Lower lobe of right lung (tissue), 2 donors: Measurements from ENCODE around the gene PLA2G4A. TPM values are rescaled to one million over a fixed set of nuclear protein-coding genes. Genes with fewer than 3 reads are reported as not detected.

Experiments used
- ATAC-seq, 2 donors: fragments of 200-7000 bp; cut with Tn5 transposase; one replicate each; pipeline ENCODE4 v1.9.1; 2020 to 2022; ENCODE audit warnings: mild to moderate bottlenecking in 2 of 2, moderate library complexity in 2 of 2
- DNase-seq: peaks from one replicate; pipeline ENCODE4 v3.0.0-alpha.2; 2020
- H3K27ac ChIP-seq: fragments of 200-600 bp; one replicate; pipeline ENCODE4 v1.8.0; 2022
- H3K27me3 ChIP-seq: fragments of 200-600 bp; one replicate; pipeline ENCODE4 v1.8.0; 2022; ENCODE audit warnings: low read depth
- H3K36me3 ChIP-seq: fragments of 200-600 bp; one replicate; pipeline ENCODE4 v1.8.0; 2022; ENCODE audit warnings: mild to moderate bottlenecking
- H3K4me1 ChIP-seq: fragments of 200-600 bp; one replicate; pipeline ENCODE4 v1.8.0; 2022
- H3K4me3 ChIP-seq: fragments of 200-600 bp; one replicate; pipeline ENCODE4 v1.8.0; 2022; ENCODE audit warnings: mild to moderate bottlenecking
- H3K9me3 ChIP-seq: fragments of 200-600 bp; one replicate; pipeline ENCODE4 v1.8.0; 2022
- CTCF ChIP-seq: fragments of 200-600 bp; IDR thresholded peaks from one replicate; pipeline ENCODE4 v1.8.0; 2022; ENCODE audit warnings: antibody characterized with exemption, mild to moderate bottlenecking
- intact Hi-C: fragments of 100-400 bp; cut with DNase I; formaldehyde crosslinking; loops from one replicate; pipeline ENCODE4 v1.11.0; 2022
- total RNA-seq: library from RNA; stranded (reverse); fragmentation: NEBNext Ultra II Directional; extraction: Animal tissue kit (Norgen Biotek cat#: 25700); gene quantifications from one replicate; pipeline ENCODE4 v1.2.1, GENCODE V29; 2021
- donor health status: DM: no; HTN: yes; CAD: no; lungs with severe emphysema.

The PLA2G4A gene
- total RNA-seq, 1 donor from 2014 or later = 10.1 TPM

GRCh38 chr1:186888367-186888766 lies 59.6 kb downstream of the PLA2G4A start:
- no peak for TF ChIP-seq CTCF
- no peak for ATAC-seq
- no peak overlapping the region for H3K4me3 ChIP-seq
- no peaks in the 10 kb centered on the region for H3K36me3 ChIP-seq
- no peaks in the 10 kb centered on the region for H3K27me3 ChIP-seq
- no peak overlapping the region for H3K27ac ChIP-seq
- H3K9me3 ChIP-seq = no peaks in the 10 kb centered on the region
- H3K4me1 ChIP-seq = no peaks in the 10 kb centered on the region
- intact Hi-C loops = no loop called here
- DNase-seq = no peak

- H3K27me3 ChIP-seq = no peaks in the 10 kb centered on the region
- no peak overlapping the region for H3K4me3 ChIP-seq
- H3K9me3 ChIP-seq = no peaks in the 10 kb centered on the region
- no peaks in the 10 kb centered on the region for H3K36me3 ChIP-seq
- intact Hi-C loops = no loop called here
- no peak for DNase-seq
- H3K27ac ChIP-seq = no peak overlapping the region
- no peak for TF ChIP-seq CTCF
- no peak for ATAC-seq
- no peaks in the 10 kb centered on the region for H3K4me1 ChIP-seq
Observed at GRCh38 chr1:186892936-186893335, 64.2 kb downstream of the PLA2G4A start.

- TF ChIP-seq CTCF = no peak
- Histone ChIP-seq H3K27ac (no peak overlapping the region), H3K27me3 (no peaks in the 10 kb centered on the region), H3K36me3 (no peaks in the 10 kb centered on the region), H3K9me3 (no peaks in the 10 kb centered on the region), H3K4me1 (no peaks in the 10 kb centered on the region), H3K4me3 (no peak overlapping the region)
- intact Hi-C loops = no loop called here
- DNase-seq (no peak), ATAC-seq (no peak)
Observed at GRCh38 chr1:186894415-186894814, 65.7 kb downstream of the PLA2G4A start.

- DNase-seq (no peak), ATAC-seq (no peak)
- no peak for TF ChIP-seq CTCF
- H3K4me1 ChIP-seq = no peaks in the 10 kb centered on the region
- H3K9me3 ChIP-seq = no peaks in the 10 kb centered on the region
- H3K36me3 ChIP-seq = no peaks in the 10 kb centered on the region
- no peak overlapping the region for H3K27ac ChIP-seq
- H3K4me3 ChIP-seq = no peak overlapping the region
- intact Hi-C loops = no loop called here
- H3K27me3 ChIP-seq = no peaks in the 10 kb centered on the region
Observed at GRCh38 chr1:186896211-186896610, 67.5 kb downstream of the PLA2G4A start.

GRCh38 chr1:186897008-186897407 lies 68.3 kb downstream of the PLA2G4A start:
- DNase-seq (no peak), ATAC-seq (no peak)
- Histone ChIP-seq H3K9me3 (no peaks in the 10 kb centered on the region), H3K36me3 (no peaks in the 10 kb centered on the region), H3K4me1 (no peaks in the 10 kb centered on the region), H3K27ac (no peak overlapping the region), H3K27me3 (no peaks in the 10 kb centered on the region), H3K4me3 (no peak overlapping the region)
- TF ChIP-seq CTCF = no peak
- intact Hi-C loops = no loop called here

- no peak for DNase-seq
Observed at GRCh38 chr1:186899577-186899976, 70.8 kb downstream of the PLA2G4A start.

More at GRCh38 chr1:186899577-186899976, 70.8 kb downstream of the PLA2G4A start:
- Histone ChIP-seq H3K27me3 (no peaks in the 10 kb centered on the region), H3K4me1 (no peaks in the 10 kb centered on the region), H3K9me3 (no peaks in the 10 kb centered on the region), H3K4me3 (no peak overlapping the region), H3K27ac (no peak overlapping the region), H3K36me3 (no peaks in the 10 kb centered on the region)
- TF ChIP-seq CTCF = no peak
- ATAC-seq = no peak
- intact Hi-C loops = no loop called here
